ENCODE data around the gene RHOBTB1. TPM values are rescaled to one million over a fixed set of nuclear protein-coding genes. Genes with fewer than 3 reads are reported as not detected.

The RHOBTB1 gene
- polyA plus RNA-seq, 2 donors: 0.73 to 0.77 TPM

GRCh38 chr10:60901561-60902235 lies 42.3 kb downstream of the RHOBTB1 start:
- no peaks in the 10 kb centered on the region for H3K9me3 ChIP-seq (ENCODE audit: control insufficient read depth in 2 of 2, insufficient read depth in 1 of 2, low read depth in 1 of 2, low read length in 1 of 2)
- 84% methylated on average over 6 of the region's 6 CpGs for WGBS, 2 donors
- H3K27me3 ChIP-seq (ENCODE audit: control insufficient read depth in 1 of 2, insufficient read depth in 2 of 2, low read length in 2 of 2): no peaks in the 10 kb centered on the region
- H3K27ac ChIP-seq (ENCODE audit: low read depth in 2 of 2, low read length in 1 of 2): no peak overlapping the region
- no peaks in the 10 kb centered on the region for H3K4me1 ChIP-seq (ENCODE audit: control insufficient read depth in 2 of 2, insufficient read depth in 2 of 2, low read length in 1 of 2)
- no peak overlapping the region for H3K4me3 ChIP-seq (ENCODE audit: low read depth in 1 of 2, low read length in 2 of 2)
- H3K36me3 ChIP-seq (ENCODE audit: control insufficient read depth in 2 of 2, insufficient read depth in 2 of 2, low read length in 1 of 2): no peaks in the 10 kb centered on the region

- Histone ChIP-seq H3K4me1 (ENCODE audit: control insufficient read depth in 2 of 2, insufficient read depth in 2 of 2, low read length in 1 of 2) (no peaks in the 10 kb centered on the region), H3K36me3 (ENCODE audit: control insufficient read depth in 2 of 2, insufficient read depth in 2 of 2, low read length in 1 of 2) (no peaks in the 10 kb centered on the region), H3K9me3 (ENCODE audit: control insufficient read depth in 2 of 2, insufficient read depth in 1 of 2, low read depth in 1 of 2, low read length in 1 of 2) (no peaks in the 10 kb centered on the region), H3K27ac (ENCODE audit: low read depth in 2 of 2, low read length in 1 of 2) (no peak overlapping the region), H3K4me3 (ENCODE audit: low read depth in 1 of 2, low read length in 2 of 2) (no peak overlapping the region), H3K27me3 (ENCODE audit: control insufficient read depth in 1 of 2, insufficient read depth in 2 of 2, low read length in 2 of 2) (no peaks in the 10 kb centered on the region)
- WGBS, 2 donors: 86 to 94% methylated on average over 7 of the region's 7 CpGs
Measured at GRCh38 chr10:60899266-60899665, 44.7 kb downstream of the RHOBTB1 start.

- Histone ChIP-seq H3K4me1 (ENCODE audit: control insufficient read depth in 2 of 2, insufficient read depth in 2 of 2, low read length in 1 of 2) (no peaks in the 10 kb centered on the region), H3K4me3 (ENCODE audit: low read depth in 1 of 2, low read length in 2 of 2) (no peak overlapping the region), H3K27ac (ENCODE audit: low read depth in 2 of 2, low read length in 1 of 2) (no peak overlapping the region), H3K27me3 (ENCODE audit: control insufficient read depth in 1 of 2, insufficient read depth in 2 of 2, low read length in 2 of 2) (no peaks in the 10 kb centered on the region), H3K36me3 (ENCODE audit: control insufficient read depth in 2 of 2, insufficient read depth in 2 of 2, low read length in 1 of 2) (no peaks in the 10 kb centered on the region), H3K9me3 (ENCODE audit: control insufficient read depth in 2 of 2, insufficient read depth in 1 of 2, low read depth in 1 of 2, low read length in 1 of 2) (no peaks in the 10 kb centered on the region)
- WGBS, 2 donors: 71 to 74% methylated on average over 5 of the region's 5 CpGs
Measured at GRCh38 chr10:60898321-60898720, 45.7 kb downstream of the RHOBTB1 start.

GRCh38 chr10:60896810-60897209 lies 47.2 kb downstream of the RHOBTB1 start:
- Histone ChIP-seq H3K36me3 (ENCODE audit: control insufficient read depth in 2 of 2, insufficient read depth in 2 of 2, low read length in 1 of 2) (no peaks in the 10 kb centered on the region), H3K9me3 (ENCODE audit: control insufficient read depth in 2 of 2, insufficient read depth in 1 of 2, low read depth in 1 of 2, low read length in 1 of 2) (no peaks in the 10 kb centered on the region), H3K27me3 (ENCODE audit: control insufficient read depth in 1 of 2, insufficient read depth in 2 of 2, low read length in 2 of 2) (no peaks in the 10 kb centered on the region), H3K27ac (ENCODE audit: low read depth in 2 of 2, low read length in 1 of 2) (no peak overlapping the region), H3K4me3 (ENCODE audit: low read depth in 1 of 2, low read length in 2 of 2) (no peak overlapping the region), H3K4me1 (ENCODE audit: control insufficient read depth in 2 of 2, insufficient read depth in 2 of 2, low read length in 1 of 2) (no peaks in the 10 kb centered on the region)
- 58 to 63% methylated on average over 2 of the region's 2 CpGs for WGBS, 2 donors

- no peaks in the 10 kb centered on the region for H3K27me3 ChIP-seq (ENCODE audit: control insufficient read depth in 1 of 2, insufficient read depth in 2 of 2, low read length in 2 of 2)
- no peak overlapping the region for H3K4me3 ChIP-seq (ENCODE audit: low read depth in 1 of 2, low read length in 2 of 2)
- H3K36me3 ChIP-seq (ENCODE audit: control insufficient read depth in 2 of 2, insufficient read depth in 2 of 2, low read length in 1 of 2): no peaks in the 10 kb centered on the region
- H3K27ac ChIP-seq (ENCODE audit: low read depth in 2 of 2, low read length in 1 of 2): no peak overlapping the region
- H3K9me3 ChIP-seq (ENCODE audit: control insufficient read depth in 2 of 2, insufficient read depth in 1 of 2, low read depth in 1 of 2, low read length in 1 of 2): no peaks in the 10 kb centered on the region
- no peaks in the 10 kb centered on the region for H3K4me1 ChIP-seq (ENCODE audit: control insufficient read depth in 2 of 2, insufficient read depth in 2 of 2, low read length in 1 of 2)
Measured at GRCh38 chr10:60896033-60896432, 48.0 kb downstream of the RHOBTB1 start.

GRCh38 chr10:60894786-60895185 lies 49.2 kb downstream of the RHOBTB1 start:
- H3K27me3 ChIP-seq (ENCODE audit: control insufficient read depth in 1 of 2, insufficient read depth in 2 of 2, low read length in 2 of 2): no peaks in the 10 kb centered on the region
- H3K4me1 ChIP-seq (ENCODE audit: control insufficient read depth in 2 of 2, insufficient read depth in 2 of 2, low read length in 1 of 2): no peaks in the 10 kb centered on the region
- H3K9me3 ChIP-seq (ENCODE audit: control insufficient read depth in 2 of 2, insufficient read depth in 1 of 2, low read depth in 1 of 2, low read length in 1 of 2): no peaks in the 10 kb centered on the region
- H3K36me3 ChIP-seq (ENCODE audit: control insufficient read depth in 2 of 2, insufficient read depth in 2 of 2, low read length in 1 of 2): no peaks in the 10 kb centered on the region
- no peak overlapping the region for H3K4me3 ChIP-seq (ENCODE audit: low read depth in 1 of 2, low read length in 2 of 2)
- no peak overlapping the region for H3K27ac ChIP-seq (ENCODE audit: low read depth in 2 of 2, low read length in 1 of 2)

- Histone ChIP-seq H3K36me3 (ENCODE audit: control insufficient read depth in 2 of 2, insufficient read depth in 2 of 2, low read length in 1 of 2) (no peaks in the 10 kb centered on the region), H3K4me1 (ENCODE audit: control insufficient read depth in 2 of 2, insufficient read depth in 2 of 2, low read length in 1 of 2) (no peaks in the 10 kb centered on the region), H3K27ac (ENCODE audit: low read depth in 2 of 2, low read length in 1 of 2) (no peak overlapping the region), H3K9me3 (ENCODE audit: control insufficient read depth in 2 of 2, insufficient read depth in 1 of 2, low read depth in 1 of 2, low read length in 1 of 2) (no peaks in the 10 kb centered on the region), H3K27me3 (ENCODE audit: control insufficient read depth in 1 of 2, insufficient read depth in 2 of 2, low read length in 2 of 2) (no peaks in the 10 kb centered on the region), H3K4me3 (ENCODE audit: low read depth in 1 of 2, low read length in 2 of 2) (no peak overlapping the region)
- WGBS, 2 donors: 94 to 98% methylated on average over 3 of the region's 3 CpGs
Measured at GRCh38 chr10:60893231-60893630, 50.8 kb downstream of the RHOBTB1 start.

GRCh38 chr10:60892571-60892970 lies 51.4 kb downstream of the RHOBTB1 start:
- Histone ChIP-seq H3K27me3 (ENCODE audit: control insufficient read depth in 1 of 2, insufficient read depth in 2 of 2, low read length in 2 of 2) (no peaks in the 10 kb centered on the region), H3K4me1 (ENCODE audit: control insufficient read depth in 2 of 2, insufficient read depth in 2 of 2, low read length in 1 of 2) (no peaks in the 10 kb centered on the region), H3K36me3 (ENCODE audit: control insufficient read depth in 2 of 2, insufficient read depth in 2 of 2, low read length in 1 of 2) (no peaks in the 10 kb centered on the region), H3K9me3 (ENCODE audit: control insufficient read depth in 2 of 2, insufficient read depth in 1 of 2, low read depth in 1 of 2, low read length in 1 of 2) (no peaks in the 10 kb centered on the region), H3K4me3 (ENCODE audit: low read depth in 1 of 2, low read length in 2 of 2) (no peak overlapping the region), H3K27ac (ENCODE audit: low read depth in 2 of 2, low read length in 1 of 2) (no peak overlapping the region)
- WGBS, 2 donors: 91 to 94% methylated on average over 8 of the region's 8 CpGs

- 89 to 100% methylated on average over 1 of the region's 1 CpG for WGBS, 2 donors
- Histone ChIP-seq H3K27me3 (ENCODE audit: control insufficient read depth in 1 of 2, insufficient read depth in 2 of 2, low read length in 2 of 2) (no peaks in the 10 kb centered on the region), H3K4me3 (ENCODE audit: low read depth in 1 of 2, low read length in 2 of 2) (no peak overlapping the region), H3K9me3 (ENCODE audit: control insufficient read depth in 2 of 2, insufficient read depth in 1 of 2, low read depth in 1 of 2, low read length in 1 of 2) (no peaks in the 10 kb centered on the region), H3K27ac (ENCODE audit: low read depth in 2 of 2, low read length in 1 of 2) (no peak overlapping the region), H3K36me3 (ENCODE audit: control insufficient read depth in 2 of 2, insufficient read depth in 2 of 2, low read length in 1 of 2) (no peaks in the 10 kb centered on the region), H3K4me1 (ENCODE audit: control insufficient read depth in 2 of 2, insufficient read depth in 2 of 2, low read length in 1 of 2) (no peaks in the 10 kb centered on the region)
Measured at GRCh38 chr10:60890811-60891210, 53.2 kb downstream of the RHOBTB1 start.

GRCh38 chr10:60883187-60883586 lies 60.8 kb downstream of the RHOBTB1 start:
- WGBS, 2 donors: 76 to 81% methylated on average over 6 of the region's 6 CpGs

More at GRCh38 chr10:60883187-60883586, 60.8 kb downstream of the RHOBTB1 start:
- Histone ChIP-seq H3K27ac (ENCODE audit: low read depth in 2 of 2, low read length in 1 of 2) (no peak overlapping the region), H3K36me3 (ENCODE audit: control insufficient read depth in 2 of 2, insufficient read depth in 2 of 2, low read length in 1 of 2) (no peaks in the 10 kb centered on the region), H3K9me3 (ENCODE audit: control insufficient read depth in 2 of 2, insufficient read depth in 1 of 2, low read depth in 1 of 2, low read length in 1 of 2) (no peaks in the 10 kb centered on the region), H3K4me1 (ENCODE audit: control insufficient read depth in 2 of 2, insufficient read depth in 2 of 2, low read length in 1 of 2) (peaks cover 0 to 1% of the 10 kb centered on the region in 2 donors), H3K4me3 (ENCODE audit: low read depth in 1 of 2, low read length in 2 of 2) (no peak overlapping the region), H3K27me3 (ENCODE audit: control insufficient read depth in 1 of 2, insufficient read depth in 2 of 2, low read length in 2 of 2) (no peaks in the 10 kb centered on the region)
